ENCODE data around the gene RAPGEF5.

The RAPGEF5 gene

GRCh38 chr7:22143491-22143890 lies 213.5 kb downstream of the RAPGEF5 start:
- DNase-seq = no peak

- no peak for DNase-seq
These were observed 214.4 kb downstream of the RAPGEF5 start for GRCh38 chr7:22142572-22142971.

- DNase-seq = no peak
These were observed 215.6 kb downstream of the RAPGEF5 start for GRCh38 chr7:22141355-22141754.

GRCh38 chr7:22140578-22140977 lies 216.4 kb downstream of the RAPGEF5 start:
- DNase-seq = no peak

GRCh38 chr7:22138886-22139285 lies 218.1 kb downstream of the RAPGEF5 start:
- no peak for DNase-seq

GRCh38 chr7:22138106-22138505 lies 218.8 kb downstream of the RAPGEF5 start:
- DNase-seq = no peak

GRCh38 chr7:22137466-22137865 lies 219.5 kb downstream of the RAPGEF5 start:
- DNase-seq = no peak

- no peak for DNase-seq
These were observed 219.9 kb downstream of the RAPGEF5 start for GRCh38 chr7:22137026-22137425.

GRCh38 chr7:22129819-22130580 lies 227.0 kb downstream of the RAPGEF5 start:
- no peak for DNase-seq

GRCh38 chr7:22129166-22129565 lies 227.8 kb downstream of the RAPGEF5 start:
- DNase-seq = no peak

GRCh38 chr7:22128528-22128920 lies 228.4 kb downstream of the RAPGEF5 start:
- DNase-seq = no peak

GRCh38 chr7:22127835-22128527 lies 229.0 kb downstream of the RAPGEF5 start:
- no peak for DNase-seq

- no peak for DNase-seq
These were observed 231.5 kb downstream of the RAPGEF5 start for GRCh38 chr7:22125436-22125835.

- DNase-seq = no peak
These were observed 232.0 kb downstream of the RAPGEF5 start for GRCh38 chr7:22124941-22125340.

GRCh38 chr7:22123139-22123538 lies 233.8 kb downstream of the RAPGEF5 start:
- no peak for DNase-seq

- no peak for DNase-seq
These were observed 235.1 kb downstream of the RAPGEF5 start for GRCh38 chr7:22121702-22122474.

GRCh38 chr7:22120391-22121053 lies 236.4 kb downstream of the RAPGEF5 start:
- no peak for DNase-seq

- DNase-seq = no peak
These were observed 239.7 kb downstream of the RAPGEF5 start for GRCh38 chr7:22117222-22117621.

- no peak for DNase-seq
These were observed 240.4 kb downstream of the RAPGEF5 start for GRCh38 chr7:22116451-22117030.

GRCh38 chr7:22115689-22116088 lies 241.3 kb downstream of the RAPGEF5 start:
- DNase-seq = no peak

GRCh38 chr7:22114440-22114981 lies 242.4 kb downstream of the RAPGEF5 start:
- no peak for DNase-seq

GRCh38 chr7:22113041-22113440 lies 243.9 kb downstream of the RAPGEF5 start:
- no peak for DNase-seq
